Transverse colon (tissue), 4 donors: ENCODE data around the gene SHC2.

ENCODE experiments used
- CTCF ChIP-seq, 5 experiments: fragments of 200-600 bp in 3 of 5; fragments of 450-650 bp in 2 of 5; sonication (generic) in 3 of 5; IDR thresholded peaks; 1 replicate in 2 of 5; 2 replicates in 3 of 5; pipeline ENCODE4 v1.5.1; 2016 to 2017; ENCODE audit warnings: antibody characterized with exemption in 5 of 5, inconsistent platforms in 3 of 5, mild to moderate bottlenecking in 2 of 5, moderate library complexity in 1 of 5
- EP300 ChIP-seq: sonication (generic); formaldehyde crosslinking; IDR thresholded peaks from one replicate; pipeline ENCODE4 v1.6.1; 2017; ENCODE audit warnings: antibody characterized with exemption, low read depth
- POLR2A ChIP-seq: fragments of 450-650 bp; IDR thresholded peaks from one replicate; pipeline ENCODE4 v1.6.1; 2016; ENCODE audit warnings: antibody characterized with exemption, mild to moderate bottlenecking, moderate library complexity
- POLR2AphosphoS5 ChIP-seq, 3 donors: sonication (generic); formaldehyde crosslinking; IDR thresholded peaks; one replicate each; pipeline ENCODE4 v1.6.1; 2016; ENCODE audit warnings: antibody characterized with exemption in 3 of 3

GRCh38 chr19:367963-368629, 92.7 kb downstream of the SHC2 start:
- TF ChIP-seq CTCF (IDR thresholded peaks at IDR 0.05) (no peak), POLR2A (no peak), EP300 (no peak), POLR2AphosphoS5 (IDR thresholded peaks at IDR 0.05) (no peak)
